Measurements from ENCODE around the gene LATS2. TPM values are rescaled to one million over a fixed set of nuclear protein-coding genes. Genes with fewer than 3 reads are reported as not detected.
"Not testable (repeated sequence)": the region's sequence is repeated elsewhere in the genome, so short reads cannot be mapped to it uniquely, and the experiment has no call there.

The LATS2 gene
- polyA plus RNA-seq, 4 donors = 1.1 to 5.0 (median 2.9) TPM

GRCh38 chr13:21055511-21056045 is 5.8 kb downstream of the LATS2 start:
- FAIRE-seq (no peak), DNase-seq (no peak)
- peaks cover 4 to 9% (median 6%) of the 10 kb centered on the region in 3 donors for H3K27me3 ChIP-seq (ENCODE audit: control insufficient read depth in 3 of 3, insufficient read depth in 3 of 3, low read length in 3 of 3)
- WGBS, 3 donors = 74 to 84% (median 82%) methylated on average over 2 of the region's 2 CpGs
- H3K4me3 ChIP-seq (ENCODE audit: low read depth in 1 of 3, low read length in 3 of 3) = no peak overlapping the region
- peaks cover 0 to 6% (median 0%) of the 10 kb centered on the region in 3 donors for H3K4me1 ChIP-seq (ENCODE audit: control insufficient read depth in 3 of 3, insufficient read depth in 2 of 3, low read depth in 1 of 3, low read length in 2 of 3)
- H3K9me3 ChIP-seq (ENCODE audit: control insufficient read depth in 2 of 2, insufficient read depth in 1 of 2, low read depth in 1 of 2, low read length in 1 of 2) = no peaks in the 10 kb centered on the region
- H3K36me3 ChIP-seq (ENCODE audit: control insufficient read depth in 3 of 3, insufficient read depth in 2 of 3, low read depth in 1 of 3, low read length in 3 of 3) = peaks cover 0 to 2% (median 0%) of the 10 kb centered on the region in 3 donors
- H3K27ac ChIP-seq (ENCODE audit: low read depth in 1 of 3, low read length in 2 of 3) = no peak overlapping the region

DNA sequence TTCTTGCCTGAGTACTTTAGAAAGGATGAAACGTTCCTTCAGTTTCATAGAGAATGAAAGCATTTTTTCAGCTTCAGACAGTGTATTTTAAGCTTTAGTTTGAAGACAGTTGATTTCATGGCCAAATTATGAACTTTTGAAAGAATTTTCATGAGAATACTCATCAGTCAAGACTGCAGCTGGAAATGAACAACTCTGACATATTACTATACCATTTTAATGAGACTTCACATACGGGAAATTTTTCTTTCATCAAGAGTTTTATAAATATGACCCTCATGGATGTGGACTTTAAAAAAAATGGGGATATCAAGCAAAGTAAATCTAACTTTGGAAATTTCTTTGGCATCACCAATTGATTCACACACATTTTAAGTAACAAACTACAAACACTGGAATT is 6.4 kb downstream of the LATS2 start:
- Histone ChIP-seq H3K36me3 (ENCODE audit: control insufficient read depth in 3 of 3, insufficient read depth in 2 of 3, low read depth in 1 of 3, low read length in 3 of 3) (peaks cover 0 to 2% (median 0%) of the 10 kb centered on the region in 3 donors), H3K4me3 (ENCODE audit: low read depth in 1 of 3, low read length in 3 of 3) (no peak overlapping the region), H3K27me3 (ENCODE audit: control insufficient read depth in 3 of 3, insufficient read depth in 3 of 3, low read length in 3 of 3) (peaks cover under 1 to 5% (median 1%) of the 10 kb centered on the region in 3 donors), H3K9me3 (ENCODE audit: control insufficient read depth in 2 of 2, insufficient read depth in 1 of 2, low read depth in 1 of 2, low read length in 1 of 2) (no peaks in the 10 kb centered on the region), H3K4me1 (ENCODE audit: control insufficient read depth in 3 of 3, insufficient read depth in 2 of 3, low read depth in 1 of 3, low read length in 2 of 3) (peaks cover 0 to 6% (median 0%) of the 10 kb centered on the region in 3 donors), H3K27ac (ENCODE audit: low read depth in 1 of 3, low read length in 2 of 3) (no peak overlapping the region)
- 38 to 46% (median 40%) methylated on average over 2 of the region's 2 CpGs for WGBS, 3 donors
- DNase-seq = no peak
- no peak for FAIRE-seq

DNA sequence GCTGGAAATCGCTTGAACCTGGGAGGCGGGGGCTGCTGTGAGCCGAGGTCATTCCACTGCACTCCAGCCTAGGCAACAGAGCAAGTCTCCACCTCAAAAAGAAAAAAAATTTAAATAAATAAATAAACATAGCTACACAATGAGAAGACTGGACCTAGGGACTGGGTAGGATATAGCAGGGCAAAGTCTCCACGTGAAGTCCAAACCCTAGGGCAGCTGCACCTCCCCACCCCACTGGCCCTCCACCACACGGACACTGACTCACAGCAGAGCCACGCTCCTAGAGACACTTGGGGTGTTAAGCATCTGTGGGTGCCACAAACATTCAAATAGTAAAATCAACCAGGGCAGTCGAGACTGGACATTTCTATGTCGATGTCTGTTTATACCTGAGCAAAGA is 7.1 kb downstream of the LATS2 start:
- peaks cover 0 to 6% (median 0%) of the 10 kb centered on the region in 3 donors for H3K4me1 ChIP-seq (ENCODE audit: control insufficient read depth in 3 of 3, insufficient read depth in 2 of 3, low read depth in 1 of 3, low read length in 2 of 3)
- DNase-seq (no peak), FAIRE-seq (no peak)
- peaks cover 0 to 2% (median 0%) of the 10 kb centered on the region in 3 donors for H3K36me3 ChIP-seq (ENCODE audit: control insufficient read depth in 3 of 3, insufficient read depth in 2 of 3, low read depth in 1 of 3, low read length in 3 of 3)
- no peaks in the 10 kb centered on the region for H3K27me3 ChIP-seq (ENCODE audit: control insufficient read depth in 3 of 3, insufficient read depth in 3 of 3, low read length in 3 of 3)
- 73 to 81% (median 76%) methylated on average over 8 of the region's 8 CpGs for WGBS, 3 donors
- no peaks in the 10 kb centered on the region for H3K9me3 ChIP-seq (ENCODE audit: control insufficient read depth in 2 of 2, insufficient read depth in 1 of 2, low read depth in 1 of 2, low read length in 1 of 2)
- no peak overlapping the region for H3K27ac ChIP-seq (ENCODE audit: low read depth in 1 of 3, low read length in 2 of 3)
- H3K4me3 ChIP-seq (ENCODE audit: low read depth in 1 of 3, low read length in 3 of 3) = no peak overlapping the region

DNA sequence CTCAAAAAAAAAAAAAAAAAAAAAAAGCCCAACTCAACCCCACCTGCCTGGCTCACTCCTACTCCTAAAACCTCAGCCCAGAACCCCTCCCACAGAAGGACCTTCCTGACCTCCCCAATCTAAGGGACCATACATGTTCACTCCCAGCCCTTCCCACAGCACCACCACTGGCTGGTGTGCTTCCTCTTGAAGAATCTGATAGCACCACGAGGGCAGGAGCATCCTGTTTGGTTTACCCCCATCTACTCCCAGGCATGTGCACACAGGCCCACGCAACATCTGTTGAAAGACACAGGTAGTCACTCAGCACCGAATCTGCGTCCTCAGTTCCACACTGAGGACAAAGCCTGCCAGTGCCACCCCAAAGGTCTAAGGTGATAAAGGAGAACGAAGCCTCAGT is 8.2 kb downstream of the LATS2 start:
- FAIRE-seq (no peak), DNase-seq (no peak)
- Histone ChIP-seq H3K4me3 (ENCODE audit: low read depth in 1 of 3, low read length in 3 of 3) (no peak overlapping the region), H3K36me3 (ENCODE audit: control insufficient read depth in 3 of 3, insufficient read depth in 2 of 3, low read depth in 1 of 3, low read length in 3 of 3) (peaks cover 0 to 2% (median 0%) of the 10 kb centered on the region in 3 donors), H3K27me3 (ENCODE audit: control insufficient read depth in 3 of 3, insufficient read depth in 3 of 3, low read length in 3 of 3) (no peaks in the 10 kb centered on the region), H3K27ac (ENCODE audit: low read depth in 1 of 3, low read length in 2 of 3) (no peak overlapping the region), H3K4me1 (ENCODE audit: control insufficient read depth in 3 of 3, insufficient read depth in 2 of 3, low read depth in 1 of 3, low read length in 2 of 3) (peaks cover 0 to 6% (median 0%) of the 10 kb centered on the region in 3 donors), H3K9me3 (ENCODE audit: control insufficient read depth in 2 of 2, insufficient read depth in 1 of 2, low read depth in 1 of 2, low read length in 1 of 2) (no peaks in the 10 kb centered on the region)
- WGBS, 3 donors = 67 to 77% (median 67%) methylated on average over 5 of the region's 5 CpGs

DNA sequence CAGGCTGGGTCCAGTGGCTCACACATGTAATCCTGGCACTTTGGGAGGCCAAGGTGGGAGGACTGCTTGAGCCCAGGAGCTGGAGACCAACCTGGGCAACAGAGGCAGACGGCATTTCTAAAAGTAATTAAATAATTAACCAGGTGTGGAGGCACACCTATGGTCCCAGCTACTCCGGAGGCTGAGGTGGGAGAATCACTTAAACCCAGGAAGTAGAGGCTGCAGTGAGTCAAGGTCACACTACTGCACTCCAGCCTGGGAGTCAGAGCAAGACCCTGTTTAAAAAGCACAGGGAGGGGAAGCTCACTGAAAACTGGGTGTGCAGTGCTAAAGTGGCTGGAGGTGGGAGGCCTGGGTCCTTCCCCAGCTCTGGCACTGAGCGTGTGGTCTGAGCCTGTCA is 9.7 kb downstream of the LATS2 start:
- FAIRE-seq (no peak), DNase-seq (no peak)
- Histone ChIP-seq H3K27ac (ENCODE audit: low read depth in 1 of 3, low read length in 2 of 3) (no peak overlapping the region), H3K27me3 (ENCODE audit: control insufficient read depth in 3 of 3, insufficient read depth in 3 of 3, low read length in 3 of 3) (no peaks in the 10 kb centered on the region), H3K4me1 (ENCODE audit: control insufficient read depth in 3 of 3, insufficient read depth in 2 of 3, low read depth in 1 of 3, low read length in 2 of 3) (peaks cover 0 to 6% (median 0%) of the 10 kb centered on the region in 3 donors), H3K9me3 (ENCODE audit: control insufficient read depth in 2 of 2, insufficient read depth in 1 of 2, low read depth in 1 of 2, low read length in 1 of 2) (no peaks in the 10 kb centered on the region), H3K36me3 (ENCODE audit: control insufficient read depth in 3 of 3, insufficient read depth in 2 of 3, low read depth in 1 of 3, low read length in 3 of 3) (peaks cover 0 to 2% (median 0%) of the 10 kb centered on the region in 3 donors), H3K4me3 (ENCODE audit: low read depth in 1 of 3, low read length in 3 of 3) (no peak overlapping the region)
- 63 to 83% (median 74%) methylated on average over 3 of the region's 3 CpGs for WGBS, 3 donors

- DNase-seq (no peak), FAIRE-seq (no peak)
- Histone ChIP-seq H3K4me1 (ENCODE audit: control insufficient read depth in 3 of 3, insufficient read depth in 2 of 3, low read depth in 1 of 3, low read length in 2 of 3) (peaks cover 0 to 3% (median 0%) of the 10 kb centered on the region in 3 donors), H3K36me3 (ENCODE audit: control insufficient read depth in 3 of 3, insufficient read depth in 2 of 3, low read depth in 1 of 3, low read length in 3 of 3) (peaks cover 0 to 5% (median 0%) of the 10 kb centered on the region in 3 donors), H3K27ac (ENCODE audit: low read depth in 1 of 3, low read length in 2 of 3) (no peak overlapping the region), H3K27me3 (ENCODE audit: control insufficient read depth in 3 of 3, insufficient read depth in 3 of 3, low read length in 3 of 3) (no peaks in the 10 kb centered on the region), H3K4me3 (ENCODE audit: low read depth in 1 of 3, low read length in 3 of 3) (no peak overlapping the region), H3K9me3 (ENCODE audit: control insufficient read depth in 2 of 2, insufficient read depth in 1 of 2, low read depth in 1 of 2, low read length in 1 of 2) (no peaks in the 10 kb centered on the region)
- WGBS, 3 donors = 90 to 91% (median 90%) methylated on average over 16 of the region's 16 CpGs
Measured at GRCh38 chr13:21050288-21051197, 10.8 kb downstream of the LATS2 start.

- not testable (repeated sequence) for H3K4me3 ChIP-seq (ENCODE audit: low read depth in 1 of 3, low read length in 3 of 3); H3K9me3 ChIP-seq (ENCODE audit: control insufficient read depth in 2 of 2, insufficient read depth in 1 of 2, low read depth in 1 of 2, low read length in 1 of 2); H3K27ac ChIP-seq (ENCODE audit: low read depth in 1 of 3, low read length in 2 of 3); H3K4me1 ChIP-seq (ENCODE audit: control insufficient read depth in 3 of 3, insufficient read depth in 2 of 3, low read depth in 1 of 3, low read length in 2 of 3); H3K36me3 ChIP-seq (ENCODE audit: control insufficient read depth in 3 of 3, insufficient read depth in 2 of 3, low read depth in 1 of 3, low read length in 3 of 3); H3K27me3 ChIP-seq (ENCODE audit: control insufficient read depth in 3 of 3, insufficient read depth in 3 of 3, low read length in 3 of 3); DNase-seq; FAIRE-seq
- WGBS, 3 donors = 82 to 89% (median 85%) methylated on average over 6 of the region's 6 CpGs
Measured at GRCh38 chr13:21049731-21050130, 11.7 kb downstream of the LATS2 start.

DNA sequence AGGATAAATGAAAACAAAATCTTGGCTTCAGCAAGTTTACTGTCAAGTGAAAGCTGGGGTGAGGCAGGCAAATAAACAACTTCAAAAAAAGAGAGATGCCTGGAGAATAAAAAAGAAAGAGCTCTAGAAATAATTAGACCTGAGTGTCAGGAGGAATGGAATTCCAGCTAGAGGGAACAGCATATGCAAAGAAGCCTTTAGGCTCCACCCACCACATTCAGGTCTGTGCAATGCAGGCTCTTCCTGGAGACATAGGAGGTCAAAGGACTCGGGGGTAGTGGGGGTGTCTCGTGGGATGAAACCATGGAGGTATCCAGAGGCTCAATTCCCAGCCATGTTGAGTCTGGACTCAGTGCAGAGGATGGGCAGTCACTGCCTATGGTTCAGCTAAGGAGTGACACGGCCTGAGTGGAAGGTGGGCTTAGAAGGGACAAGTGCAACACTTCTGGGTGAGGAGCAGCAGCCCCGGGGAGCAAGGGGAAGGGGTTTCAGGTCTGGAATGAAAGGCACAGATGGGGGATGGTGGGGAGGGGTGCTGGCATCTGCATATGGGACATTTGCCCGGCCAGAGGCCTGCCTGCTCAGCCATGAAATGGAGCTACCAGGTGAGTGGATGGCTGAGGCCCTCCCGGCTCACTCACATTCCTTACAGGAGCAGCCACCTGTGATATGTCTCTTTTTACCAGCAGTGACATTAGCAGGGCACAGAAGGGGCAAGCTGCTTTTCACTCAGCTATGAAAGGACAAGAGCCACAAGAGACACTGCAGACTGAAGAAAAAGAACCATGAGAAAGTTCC is 12.3 kb downstream of the LATS2 start:
- no peak for DNase-seq
- no peaks in the 10 kb centered on the region for H3K4me1 ChIP-seq (ENCODE audit: control insufficient read depth in 3 of 3, insufficient read depth in 2 of 3, low read depth in 1 of 3, low read length in 2 of 3)
- FAIRE-seq = no peak
- WGBS, 3 donors = 73 to 82% (median 79%) methylated on average over 6 of the region's 6 CpGs
- no peak overlapping the region for H3K27ac ChIP-seq (ENCODE audit: low read depth in 1 of 3, low read length in 2 of 3)
- no peaks in the 10 kb centered on the region for H3K27me3 ChIP-seq (ENCODE audit: control insufficient read depth in 3 of 3, insufficient read depth in 3 of 3, low read length in 3 of 3)
- H3K4me3 ChIP-seq (ENCODE audit: low read depth in 1 of 3, low read length in 3 of 3) = no peak overlapping the region
- no peaks in the 10 kb centered on the region for H3K9me3 ChIP-seq (ENCODE audit: control insufficient read depth in 2 of 2, insufficient read depth in 1 of 2, low read depth in 1 of 2, low read length in 1 of 2)
- H3K36me3 ChIP-seq (ENCODE audit: control insufficient read depth in 3 of 3, insufficient read depth in 2 of 3, low read depth in 1 of 3, low read length in 3 of 3) = peaks cover 0 to 9% (median 0%) of the 10 kb centered on the region in 3 donors
